Activated T-cell treated with anti-CD3 and anti-CD28 coated beads, Interleukin-2, amount 50 U/mL, for 1 hour (primary cell): Measurements from ENCODE around the gene NAB1.

Experiments
- DNase-seq: peaks from one replicate; pipeline ENCODE4 v3.0.0-alpha.2; 2020

The NAB1 gene

DNA sequence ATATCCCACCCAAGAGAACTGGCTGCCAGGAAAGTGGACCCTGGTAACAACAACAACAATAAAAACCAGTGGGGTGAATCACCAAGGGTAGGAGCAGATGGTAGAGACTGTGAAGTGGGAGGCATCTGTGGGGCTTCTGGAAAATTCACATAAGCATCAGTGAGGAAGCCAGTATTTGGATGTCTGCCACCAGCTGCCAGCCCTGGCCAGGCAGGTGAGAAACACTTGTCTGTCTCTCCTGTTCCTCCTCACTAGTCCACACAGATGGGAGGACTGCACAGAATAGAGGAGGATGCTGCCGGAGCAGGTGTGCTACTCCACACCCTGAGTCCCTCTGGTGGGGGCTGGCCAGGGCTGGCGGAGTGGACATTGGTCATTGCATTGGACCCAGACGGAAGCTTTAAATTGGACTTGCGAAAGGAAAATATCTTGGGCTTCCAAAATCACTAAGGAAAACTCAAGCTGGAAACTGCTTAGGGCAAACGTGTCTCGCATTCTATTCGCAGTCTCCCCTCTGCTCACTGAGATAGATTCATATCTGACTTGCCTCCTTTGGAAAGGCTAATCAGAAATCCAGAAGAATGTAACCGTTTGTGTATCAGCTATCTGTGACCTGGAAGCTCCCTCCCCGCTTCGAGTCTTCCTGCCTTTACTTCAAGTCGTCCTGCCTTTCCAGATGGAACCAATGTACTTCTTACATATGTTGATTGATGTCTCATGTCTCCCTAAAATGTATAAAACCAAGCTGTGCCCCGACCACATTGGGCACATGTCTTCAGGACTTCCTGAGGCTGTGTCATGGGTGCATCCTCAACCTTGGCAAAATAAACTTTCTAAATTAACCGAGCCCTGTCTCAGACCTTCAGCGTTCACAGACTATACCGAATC is 69.1 kb downstream of the NAB1 start:
- DNase-seq = no peak

DNA sequence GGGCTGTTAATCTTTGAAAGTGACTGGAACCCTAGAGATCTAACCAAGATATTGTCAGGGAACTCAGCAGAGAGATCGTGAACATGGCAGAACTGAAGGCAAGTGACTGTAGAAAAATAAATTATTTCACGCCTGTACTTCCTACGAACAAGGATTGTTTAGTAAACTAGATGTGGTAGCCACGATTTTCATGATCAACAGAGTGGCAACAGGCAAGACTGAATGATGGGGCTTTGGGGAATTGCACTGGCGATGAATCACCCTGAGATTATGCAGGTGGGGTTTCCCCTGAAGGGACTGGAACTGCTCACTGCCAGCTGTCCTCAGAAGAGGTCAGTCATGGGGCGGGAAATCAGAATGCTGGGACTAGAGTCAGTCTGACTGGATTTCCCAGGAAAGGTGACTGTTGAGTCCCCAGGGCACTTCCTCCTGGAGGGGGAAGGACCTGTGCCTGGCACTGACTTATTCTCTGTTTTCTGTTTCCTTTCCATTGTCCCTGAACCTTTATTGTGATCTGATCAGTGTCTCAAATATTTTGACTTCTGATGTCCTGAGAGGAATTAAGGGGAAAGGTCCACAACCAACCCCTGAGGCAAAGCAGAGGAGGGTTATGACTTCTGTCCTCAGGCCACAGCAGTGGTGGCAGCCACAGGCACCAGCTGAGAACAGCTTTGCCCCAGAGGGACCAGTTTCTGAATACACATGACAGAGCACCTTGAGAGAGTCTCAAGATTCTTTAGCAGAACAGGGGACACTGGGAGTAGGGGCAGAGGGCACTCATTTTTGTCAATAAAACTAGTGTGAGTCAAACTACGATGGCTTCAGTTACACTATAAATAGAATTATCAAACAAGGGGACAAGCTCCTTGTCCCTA is 70.0 kb downstream of the NAB1 start:
- DNase-seq = no peak

DNA sequence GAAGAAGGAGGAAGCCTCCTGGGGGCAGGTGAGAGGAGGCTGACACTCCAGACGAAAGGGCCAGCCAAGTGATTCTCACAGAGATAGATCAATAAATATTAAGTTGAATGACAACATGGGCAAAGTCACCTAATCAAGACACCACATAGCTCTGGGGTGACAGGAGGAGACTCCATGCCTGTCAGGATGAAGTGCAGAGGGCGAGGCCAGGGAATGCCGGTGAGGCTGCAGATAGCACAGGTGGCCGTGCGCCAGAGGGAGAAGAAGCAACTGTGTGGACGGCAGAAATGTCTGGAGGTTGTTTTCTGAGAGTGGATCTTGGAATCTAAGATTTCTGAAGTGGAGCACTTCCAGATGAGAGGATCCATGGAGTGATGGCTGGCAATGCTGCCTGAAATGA is 71.4 kb downstream of the NAB1 start:
- DNase-seq = no peak

GRCh38 chr2:190720691-190721090 is 71.8 kb downstream of the NAB1 start:
- no peak for DNase-seq

DNA sequence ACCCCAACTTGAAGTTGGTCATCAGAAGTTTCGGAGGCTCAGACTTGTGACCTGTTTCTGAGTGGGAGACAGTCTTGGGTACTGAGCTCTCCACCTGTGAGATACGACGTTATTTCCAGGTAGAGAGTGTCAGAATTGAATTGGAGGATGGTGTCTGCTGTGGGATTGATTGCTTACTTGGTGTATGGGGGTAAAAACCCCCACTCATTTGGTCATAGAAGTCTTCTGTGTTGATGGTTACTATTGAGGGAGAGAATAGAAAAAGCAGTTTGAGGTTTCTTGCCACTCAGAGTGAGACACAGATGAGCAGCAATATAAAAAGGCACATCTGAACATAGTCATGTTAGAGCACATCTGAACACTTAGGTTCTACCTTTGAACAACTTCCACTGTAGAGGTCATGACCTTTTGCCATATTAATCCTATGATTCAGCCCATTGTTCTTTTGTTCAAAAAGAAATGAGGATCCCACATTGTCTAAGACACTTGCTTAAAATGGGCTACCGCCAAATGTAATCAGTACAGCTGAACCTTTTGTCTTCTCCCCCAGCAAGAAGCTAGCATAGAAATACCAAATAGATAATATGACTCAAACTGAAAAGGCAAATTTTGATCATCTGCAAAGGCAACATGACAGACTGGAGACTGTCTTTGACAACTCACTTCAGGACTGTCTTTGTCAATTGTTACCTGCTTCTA is 73.3 kb downstream of the NAB1 start:
- DNase-seq = no peak

DNA sequence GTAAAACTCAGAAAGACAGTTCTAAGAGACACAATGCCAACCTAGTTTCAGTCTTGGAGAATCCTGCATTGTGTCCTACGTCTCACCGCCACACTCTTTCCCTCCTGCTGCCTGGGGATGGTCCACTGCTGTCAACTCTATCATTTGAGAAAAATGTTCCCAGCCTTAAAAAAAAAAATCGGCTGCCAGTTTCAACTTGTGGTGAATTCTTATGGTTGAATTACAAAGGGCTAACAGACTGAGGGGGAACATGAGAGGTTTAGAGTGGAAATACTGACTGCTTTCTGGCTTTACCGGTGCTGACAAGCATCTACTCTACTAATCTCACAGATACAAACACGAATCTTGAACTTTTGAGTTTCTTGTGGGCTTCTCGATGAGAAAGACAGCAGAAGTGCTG is 74.0 kb downstream of the NAB1 start:
- DNase-seq = no peak

DNA sequence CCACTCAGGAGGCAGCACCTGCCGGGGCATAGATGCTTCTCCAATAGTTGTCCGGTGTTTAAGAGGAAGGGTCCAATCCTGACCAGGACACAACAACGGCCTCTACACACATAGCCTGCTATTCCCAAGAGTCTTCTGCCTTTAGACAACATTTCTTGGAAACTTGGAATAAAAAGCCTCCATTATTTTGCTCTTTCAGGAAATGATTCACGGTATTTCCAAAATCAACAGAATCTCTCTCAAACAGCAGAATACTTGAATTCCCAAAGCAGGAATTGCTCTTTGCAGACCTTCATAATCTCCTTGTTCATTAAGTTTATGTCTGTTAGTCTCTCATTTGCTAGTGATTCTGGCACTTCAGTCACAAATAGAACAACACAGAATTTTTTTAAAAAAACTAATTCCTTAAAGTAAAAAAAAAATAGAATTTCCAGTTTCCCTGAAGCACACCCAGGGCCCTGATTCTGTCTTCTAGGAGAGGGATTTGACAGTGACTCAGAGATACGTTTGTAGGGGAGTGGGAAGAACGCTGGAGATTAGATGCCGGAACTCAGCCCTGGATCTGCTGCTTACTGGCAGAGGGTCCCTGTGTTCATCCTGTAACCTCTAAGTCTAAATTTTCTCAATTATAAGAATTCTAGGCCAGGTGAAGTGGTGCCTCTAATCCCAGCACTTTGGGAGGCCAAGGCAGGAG is 74.7 kb downstream of the NAB1 start:
- no peak for DNase-seq

- no peak for DNase-seq
These were observed 77.4 kb downstream of the NAB1 start for GRCh38 chr2:190726255-190726654.

DNA sequence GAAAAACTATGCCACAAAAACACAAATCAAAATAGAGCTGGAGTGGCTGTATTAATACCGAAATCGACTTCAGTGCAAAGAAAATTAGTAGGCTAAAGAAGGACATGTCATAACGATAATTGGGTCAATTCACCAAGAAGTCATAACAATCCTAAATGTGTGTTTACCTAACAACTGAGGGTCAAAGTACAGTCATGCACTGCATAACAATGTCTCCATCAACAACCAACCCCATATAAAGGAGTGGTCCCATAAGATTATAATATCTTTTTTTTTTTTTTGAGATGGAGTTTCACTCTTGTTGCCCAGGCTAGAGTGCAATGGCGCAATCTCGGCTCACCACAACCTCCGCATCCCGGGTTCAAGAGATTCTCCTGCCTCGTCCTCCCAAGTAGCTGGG is 87.5 kb downstream of the NAB1 start:
- no peak for DNase-seq

DNA sequence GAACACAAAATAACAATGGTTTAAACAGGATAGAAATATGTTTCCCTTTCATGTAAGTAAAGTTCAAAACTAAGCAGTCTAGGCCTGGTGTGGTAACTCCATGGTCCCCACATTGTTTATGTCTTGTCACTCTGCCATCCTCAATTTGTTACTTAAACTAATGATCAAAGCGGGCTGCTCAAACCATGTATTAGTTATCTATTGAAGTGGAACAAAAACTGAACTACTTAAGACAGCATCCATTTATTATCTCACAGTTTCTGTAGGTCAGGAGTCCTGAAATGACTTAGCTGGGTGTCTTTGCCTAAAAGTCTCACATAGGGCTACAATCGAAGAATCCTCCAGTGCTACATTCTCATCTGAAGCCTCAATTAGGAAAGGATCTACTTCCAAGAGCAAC is 91.6 kb downstream of the NAB1 start:
- no peak for DNase-seq
